A549 (cell line): ENCODE results near the gene AQP2. TPM values are rescaled to one million over a fixed set of nuclear protein-coding genes. Genes with fewer than 3 reads are reported as not detected.

ENCODE experiments used
- ATAC-seq, 2 experiments: fragments of 200-7000 bp in 1 of 2; fragments of >200 bp in 1 of 2; cut with Nextera tagmentation in 1 of 2; cut with Tn5 transposase in 1 of 2; 3 replicates each; pipeline versions ENCODE4 v1.8.0 to v1.9.1; 2018 to 2020; ENCODE audit warnings: mild to moderate bottlenecking in 1 of 2, moderate library complexity in 1 of 2
- CTCF ChIA-PET: fragments of 300-600 bp; sonication (Branson Sonifier 250); formaldehyde crosslinking; extraction: SDS; loops from one replicate; lab custom pipeline; 2021; ENCODE audit warnings: antibody characterized with exemption, inconsistent platforms; lab: Yijun Ruan, JAX
- POLR2A ChIA-PET: fragments of 350-600 bp; formaldehyde crosslinking; extraction: SDS; loops from one replicate; lab custom pipeline; 2021; ENCODE audit warnings: antibody characterized with exemption, inconsistent platforms; lab: Yijun Ruan, JAX
- DNase-seq, 2 experiments: peaks; one replicate each; pipeline versions ENCODE4 v3.0.0 to v3.0.0-alpha.2; 2011 to 2016; ENCODE audit warnings: low read depth in 1 of 2, low spot score in 1 of 2
- FAIRE-seq: peaks from 2 replicates; lab custom pipeline; 2011; peaks lifted over from hg19 to GRCh38; lab: Jason Lieb, UNC
- H3K27ac ChIP-seq, 2 experiments: fragments of >200 bp; sonication (Bioruptor Twin); formaldehyde crosslinking; 3 replicates each; pipeline ENCODE4 v1.5.1; 2016 to 2017
- H3K4me1 ChIP-seq: fragments of >200 bp; sonication (Bioruptor Twin); formaldehyde crosslinking; 3 replicates; pipeline ENCODE4 v1.6.1; 2016
- H3K4me2 ChIP-seq: fragments of >200 bp; sonication (Bioruptor Twin); formaldehyde crosslinking; 3 replicates; pipeline ENCODE4 v1.6.1; 2016
- H3K4me3 ChIP-seq: fragments of >200 bp; sonication (Bioruptor Twin); formaldehyde crosslinking; 3 replicates; pipeline ENCODE4 v1.5.1; 2016
- H3K9me3 ChIP-seq: fragments of >200 bp; sonication (Bioruptor Twin); formaldehyde crosslinking; 3 replicates; pipeline ENCODE4 v1.6.1; 2016
- EHMT2 ChIP-seq: fragments of 200-600 bp; sonication (generic); IDR thresholded peaks from 2 replicates; pipeline ENCODE4 v1.6.1; 2016; ENCODE audit warnings: antibody characterized with exemption, low read depth, mild to moderate bottlenecking, moderate library complexity
- MAFK ChIP-seq: fragments of 450-650 bp; IDR thresholded peaks from 2 replicates; pipeline ENCODE4 v1.6.1; 2014; ENCODE audit not compliant: partially characterized antibody
- POLR2A ChIP-seq: IDR thresholded peaks from 2 replicates; pipeline ENCODE4 v1.6.1; 2012; ENCODE audit warnings: mild to moderate bottlenecking, low read length
- RNF2 ChIP-seq: fragments of 200-600 bp; sonication (generic); IDR thresholded peaks from 2 replicates; pipeline ENCODE4 v1.6.1; 2016; ENCODE audit warnings: low read depth, mild to moderate bottlenecking, antibody characterized with exemption, moderate library complexity, borderline replicate concordance
- ZC3H11A ChIP-seq: fragments of 450-650 bp; IDR thresholded peaks from 2 replicates; pipeline ENCODE4 v1.6.1; 2014; ENCODE audit warnings: antibody characterized with exemption, mild to moderate bottlenecking
- WGBS: methylation state at CpG from one replicate; pipeline ENCODE4 v1.1.6; 2017; ENCODE audit errors: missing lambda C conversion rate; 5-methylcytosine and 5-hydroxymethylcytosine counted together
- polyA plus RNA-seq, 4 experiments: library from polyadenylated mRNA; depleted of rRNA in 3 of 4; stranded (reverse); fragments of >200 nt; fragmentation: RNase III in 1 of 4; extraction: RNeasy Plus Mini Kit Qiagen cat#74134 plus additional on column Dnase treatment in 1 of 4; gene quantifications; 2 replicates in 3 of 4; 3 replicates in 1 of 4; pipeline ENCODE4 v1.2.3, GENCODE V29; 2011 to 2017
- TF ChIP-seq, protein P1 (sequence below): IDR thresholded peaks from 2 replicates; pipeline ENCODE4 v1.6.1; 2012; ENCODE audit warnings: low read depth, borderline replicate concordance

AQP2 gene
- polyA plus RNA-seq, 2 of the 4 experiments (the other 2 are of a cell fraction), result not detected

DNA sequence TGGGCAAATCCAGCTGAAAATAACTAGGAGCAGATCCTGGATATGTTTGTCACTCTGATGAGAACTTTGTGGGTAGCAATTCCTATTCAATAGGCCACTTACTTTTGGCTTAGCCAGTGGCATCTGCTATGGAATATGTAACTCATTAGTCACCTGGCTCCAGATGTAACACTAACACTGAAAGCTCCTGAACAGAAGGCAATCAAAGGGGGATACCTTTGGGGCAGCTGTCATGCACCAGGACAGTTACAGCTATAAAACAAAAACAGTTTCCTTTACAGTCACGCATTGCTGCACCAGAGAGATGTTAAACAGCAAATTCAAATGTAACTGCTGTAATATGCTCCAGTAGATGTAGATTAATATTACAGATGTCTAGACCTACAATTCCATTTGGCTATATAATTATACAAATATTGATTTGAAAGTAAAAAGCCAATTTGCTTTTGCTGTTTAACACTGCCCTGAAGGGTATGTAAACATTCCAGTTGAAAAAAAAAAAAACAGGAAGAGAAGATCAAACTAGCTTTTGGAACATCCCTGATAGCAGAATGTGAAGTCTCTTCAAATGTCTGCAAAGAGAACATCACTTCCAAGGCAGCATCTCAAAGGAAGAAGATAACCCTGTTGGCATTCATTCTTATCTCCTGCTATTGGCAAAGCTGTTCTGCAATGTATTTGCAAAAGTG lies 56.4 kb downstream of the AQP2 start:
- ATAC-seq, result no peak
- DNase-seq, result no peak
- POLR2A ChIA-PET, result no interaction called here

More for the DNA sequence above, 56.4 kb downstream of the AQP2 start:
- Histone ChIP-seq H3K4me1 (no peaks in the 10 kb centered on the region), H3K27ac (no peak overlapping the region), H3K4me2 (no peak overlapping the region)
- CTCF ChIA-PET, result interaction anchor here (0.6 to 7.3 kb wide), 8 partner anchors 23 to 1423 kb away, joined by 3 to 63 read pairs (median 5); no protein-coding TSS in a partner anchor
- WGBS, result 89% methylated on average over 1 of the region's 1 CpG
- FAIRE-seq, result no peak
- TF ChIP-seq, protein P1, sequence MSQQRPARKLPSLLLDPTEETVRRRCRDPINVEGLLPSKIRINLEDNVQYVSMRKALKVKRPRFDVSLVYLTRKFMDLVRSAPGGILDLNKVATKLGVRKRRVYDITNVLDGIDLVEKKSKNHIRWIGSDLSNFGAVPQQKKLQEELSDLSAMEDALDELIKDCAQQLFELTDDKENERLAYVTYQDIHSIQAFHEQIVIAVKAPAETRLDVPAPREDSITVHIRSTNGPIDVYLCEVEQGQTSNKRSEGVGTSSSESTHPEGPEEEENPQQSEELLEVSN, result no peak
- TF ChIP-seq POLR2A (no peak), EHMT2 (no peak), MAFK (no peak), ZC3H11A (no peak), RNF2 (no peak)
- TF ChIP-seq, all 56 proteins: peak for 0
- Histone ChIP-seq H3K9me3 (no peaks in the 10 kb centered on the region), H3K4me3 (no peak overlapping the region)

Other genes with a start within 250 kb of the AQP2 start
- gene FMNL3, start 243.3 kb upstream of the AQP2 start, polyA plus RNA-seq (2011; rRNA removed), result 1.7 TPM in 2 replicates
- 1.5 to 1.7 TPM (median 1.7 TPM) in 3 replicates for gene FMNL3, start 243.3 kb upstream of the AQP2 start, polyA plus RNA-seq (2017; fragmentation: RNase III; extraction: RNeasy Plus Mini Kit Qiagen cat#74134 plus additional on column Dnase treatment)
- gene TMBIM6, start 209.2 kb upstream of the AQP2 start, polyA plus RNA-seq (2011; rRNA removed), result 1,088 and 1,255 TPM in 2 replicates
- gene TMBIM6, start 209.2 kb upstream of the AQP2 start, polyA plus RNA-seq (2017; fragmentation: RNase III; extraction: RNeasy Plus Mini Kit Qiagen cat#74134 plus additional on column Dnase treatment), result 302 to 341 TPM (median 331 TPM) in 3 replicates
- gene NCKAP5L, start 122.3 kb upstream of the AQP2 start, polyA plus RNA-seq (2011; rRNA removed), result 3.0 and 3.5 TPM in 2 replicates
- gene NCKAP5L, start 122.3 kb upstream of the AQP2 start, polyA plus RNA-seq (2017; fragmentation: RNase III; extraction: RNeasy Plus Mini Kit Qiagen cat#74134 plus additional on column Dnase treatment), result 6.9 to 9.3 TPM (median 8.5 TPM) in 3 replicates
- gene BCDIN3D, start 107.6 kb upstream of the AQP2 start, polyA plus RNA-seq (2011; rRNA removed), result 5.8 and 6.9 TPM in 2 replicates
- gene BCDIN3D, start 107.6 kb upstream of the AQP2 start, polyA plus RNA-seq (2017; fragmentation: RNase III; extraction: RNeasy Plus Mini Kit Qiagen cat#74134 plus additional on column Dnase treatment), result 3.8 to 4.8 TPM (median 4.2 TPM) in 3 replicates
- 0.11 and 0.23 TPM in 2 replicates for gene FAIM2, start 46.8 kb upstream of the AQP2 start, polyA plus RNA-seq (2011; rRNA removed)
- gene FAIM2, start 46.8 kb upstream of the AQP2 start, polyA plus RNA-seq (2017; fragmentation: RNase III; extraction: RNeasy Plus Mini Kit Qiagen cat#74134 plus additional on column Dnase treatment), result not detected in 3 replicates
- not detected in 2 replicates for gene AQP5, start 11.1 kb downstream of the AQP2 start, polyA plus RNA-seq (2011; rRNA removed)
- not detected in 3 replicates for gene AQP5, start 11.1 kb downstream of the AQP2 start, polyA plus RNA-seq (2017; fragmentation: RNase III; extraction: RNeasy Plus Mini Kit Qiagen cat#74134 plus additional on column Dnase treatment)
- gene AQP6, start 22.2 kb downstream of the AQP2 start, polyA plus RNA-seq (2011; rRNA removed), result 0.05 TPM in 1 of 2 replicates, not detected in the other
- 0.04 to 0.21 TPM in 2 of 3 replicates, not detected in the other for gene AQP6, start 22.2 kb downstream of the AQP2 start, polyA plus RNA-seq (2017; fragmentation: RNase III; extraction: RNeasy Plus Mini Kit Qiagen cat#74134 plus additional on column Dnase treatment)
- gene RACGAP1, start 74.8 kb downstream of the AQP2 start, polyA plus RNA-seq (2011; rRNA removed), result 99.2 and 103 TPM in 2 replicates
- 94.9 to 116 TPM (median 107 TPM) in 3 replicates for gene RACGAP1, start 74.8 kb downstream of the AQP2 start, polyA plus RNA-seq (2017; fragmentation: RNase III; extraction: RNeasy Plus Mini Kit Qiagen cat#74134 plus additional on column Dnase treatment)
- 6.0 and 7.8 TPM in 2 replicates for gene ASIC1, start 106.9 kb downstream of the AQP2 start, polyA plus RNA-seq (2011; rRNA removed)
- 6.2 to 8.5 TPM (median 6.7 TPM) in 3 replicates for gene ASIC1, start 106.9 kb downstream of the AQP2 start, polyA plus RNA-seq (2017; fragmentation: RNase III; extraction: RNeasy Plus Mini Kit Qiagen cat#74134 plus additional on column Dnase treatment)
- gene SMARCD1, start 134.6 kb downstream of the AQP2 start, polyA plus RNA-seq (2011; rRNA removed), result 80.7 and 113 TPM in 2 replicates
- 56.1 to 62.5 TPM (median 62.1 TPM) in 3 replicates for gene SMARCD1, start 134.6 kb downstream of the AQP2 start, polyA plus RNA-seq (2017; fragmentation: RNase III; extraction: RNeasy Plus Mini Kit Qiagen cat#74134 plus additional on column Dnase treatment)
- 0.44 and 0.52 TPM in 2 replicates for gene GPD1, start 153.3 kb downstream of the AQP2 start, polyA plus RNA-seq (2011; rRNA removed)
- gene GPD1, start 153.3 kb downstream of the AQP2 start, polyA plus RNA-seq (2017; fragmentation: RNase III; extraction: RNeasy Plus Mini Kit Qiagen cat#74134 plus additional on column Dnase treatment), result 0.07 to 0.13 TPM (median 0.10 TPM) in 3 replicates
- 134 and 147 TPM in 2 replicates for gene COX14, start 161.5 kb downstream of the AQP2 start, polyA plus RNA-seq (2011; rRNA removed)
- gene COX14, start 161.5 kb downstream of the AQP2 start, polyA plus RNA-seq (2017; fragmentation: RNase III; extraction: RNeasy Plus Mini Kit Qiagen cat#74134 plus additional on column Dnase treatment), result 87.9 to 112 TPM (median 93.3 TPM) in 3 replicates
- gene CERS5, start 216.6 kb downstream of the AQP2 start, polyA plus RNA-seq (2011; rRNA removed), result 56.3 and 56.6 TPM in 2 replicates
- gene CERS5, start 216.6 kb downstream of the AQP2 start, polyA plus RNA-seq (2017; fragmentation: RNase III; extraction: RNeasy Plus Mini Kit Qiagen cat#74134 plus additional on column Dnase treatment), result 16.7 to 18.0 TPM (median 17.1 TPM) in 3 replicates